ENCODE measurements around the gene ANKRD53. TPM values are rescaled to one million over a fixed set of nuclear protein-coding genes. Genes with fewer than 3 reads are reported as not detected.

ANKRD53 gene
- polyA plus RNA-seq, 1 donor from 2014 or later: not detected

DNA sequence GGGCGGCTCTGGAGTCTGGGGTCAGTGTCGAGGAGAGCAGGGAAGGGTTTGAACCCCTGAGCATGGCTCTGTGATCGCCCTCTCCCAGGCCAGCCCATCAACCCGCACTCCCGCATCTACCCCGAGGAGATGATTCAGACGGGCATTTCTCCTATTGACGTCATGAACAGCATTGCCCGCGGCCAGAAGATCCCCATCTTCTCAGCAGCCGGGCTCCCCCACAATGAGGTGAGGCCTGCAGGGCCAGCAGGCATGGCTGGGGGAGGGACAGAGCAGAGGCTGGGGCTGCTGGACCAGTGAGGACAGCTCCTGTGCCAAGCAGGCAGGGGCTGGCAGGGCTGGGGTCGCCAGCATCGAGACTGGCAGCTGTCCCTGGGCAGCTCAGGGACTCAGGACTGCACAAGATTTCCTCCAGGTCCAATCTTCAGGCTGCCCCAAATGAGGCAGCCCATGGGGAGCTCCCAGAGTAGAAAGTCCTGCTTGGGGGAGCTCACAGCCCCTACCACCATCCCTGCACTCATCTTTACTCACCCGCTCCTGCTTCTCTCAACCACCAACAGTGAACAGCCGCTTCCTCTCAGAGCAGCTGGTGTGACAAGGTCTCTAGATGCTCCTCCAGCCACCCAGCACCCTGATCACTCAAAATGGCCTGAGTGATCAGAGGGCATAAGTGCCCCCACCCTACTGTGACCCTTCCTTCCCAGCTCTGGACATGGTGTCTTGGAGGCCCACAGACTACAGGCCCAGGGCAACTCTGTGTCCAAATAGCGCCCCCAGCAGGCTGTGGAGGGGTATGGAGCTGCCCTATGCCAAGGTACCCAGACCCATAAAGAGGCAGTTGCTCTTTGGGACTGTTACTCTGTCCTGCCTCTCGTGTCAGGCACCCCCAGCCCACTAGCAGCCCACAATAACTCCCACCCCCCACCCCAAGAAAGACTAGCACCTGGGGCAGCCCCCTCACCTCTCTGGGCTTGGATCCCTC lies 18.3 kb upstream of the ANKRD53 start:
- Histone ChIP-seq H3K27ac (ENCODE audit: low read length) (no peak overlapping the region), H3F3A (ENCODE audit: insufficient read depth, low read length, poor library complexity, severe bottlenecking) (no peaks in the 10 kb centered on the region), H3K79me2 (replicated peaks; ENCODE audit: insufficient read depth, low read length) (no peaks in the 10 kb centered on the region), H3K36me3 (ENCODE audit: insufficient read depth, low read length) (no peaks in the 10 kb centered on the region), H4K20me1 (ENCODE audit: insufficient read depth) (no peaks in the 10 kb centered on the region), H3K4me2 (ENCODE audit: low read length) (no peak overlapping the region), H2AFZ (ENCODE audit: low read depth, low read length) (no peak overlapping the region), H3K9ac (ENCODE audit: low read length) (no peak overlapping the region), H3K4me3 (ENCODE audit: low read length) (no peak overlapping the region), H3K9me3 (ENCODE audit: low read length) (no peaks in the 10 kb centered on the region), H3K9me2 (ENCODE audit: insufficient read depth, low read length) (no peaks in the 10 kb centered on the region), H3K27me3 (ENCODE audit: insufficient read depth, low read depth, low read length) (peaks cover 20% of the 10 kb centered on the region)
- TF ChIP-seq SMC3 (conservative IDR thresholded peaks at IDR 0.05; ENCODE audit: poor library complexity): no peak
- TF ChIP-seq POLR2AphosphoS5 (IDR thresholded peaks at IDR 0.05): no peak
- TF ChIP-seq, protein P1, sequence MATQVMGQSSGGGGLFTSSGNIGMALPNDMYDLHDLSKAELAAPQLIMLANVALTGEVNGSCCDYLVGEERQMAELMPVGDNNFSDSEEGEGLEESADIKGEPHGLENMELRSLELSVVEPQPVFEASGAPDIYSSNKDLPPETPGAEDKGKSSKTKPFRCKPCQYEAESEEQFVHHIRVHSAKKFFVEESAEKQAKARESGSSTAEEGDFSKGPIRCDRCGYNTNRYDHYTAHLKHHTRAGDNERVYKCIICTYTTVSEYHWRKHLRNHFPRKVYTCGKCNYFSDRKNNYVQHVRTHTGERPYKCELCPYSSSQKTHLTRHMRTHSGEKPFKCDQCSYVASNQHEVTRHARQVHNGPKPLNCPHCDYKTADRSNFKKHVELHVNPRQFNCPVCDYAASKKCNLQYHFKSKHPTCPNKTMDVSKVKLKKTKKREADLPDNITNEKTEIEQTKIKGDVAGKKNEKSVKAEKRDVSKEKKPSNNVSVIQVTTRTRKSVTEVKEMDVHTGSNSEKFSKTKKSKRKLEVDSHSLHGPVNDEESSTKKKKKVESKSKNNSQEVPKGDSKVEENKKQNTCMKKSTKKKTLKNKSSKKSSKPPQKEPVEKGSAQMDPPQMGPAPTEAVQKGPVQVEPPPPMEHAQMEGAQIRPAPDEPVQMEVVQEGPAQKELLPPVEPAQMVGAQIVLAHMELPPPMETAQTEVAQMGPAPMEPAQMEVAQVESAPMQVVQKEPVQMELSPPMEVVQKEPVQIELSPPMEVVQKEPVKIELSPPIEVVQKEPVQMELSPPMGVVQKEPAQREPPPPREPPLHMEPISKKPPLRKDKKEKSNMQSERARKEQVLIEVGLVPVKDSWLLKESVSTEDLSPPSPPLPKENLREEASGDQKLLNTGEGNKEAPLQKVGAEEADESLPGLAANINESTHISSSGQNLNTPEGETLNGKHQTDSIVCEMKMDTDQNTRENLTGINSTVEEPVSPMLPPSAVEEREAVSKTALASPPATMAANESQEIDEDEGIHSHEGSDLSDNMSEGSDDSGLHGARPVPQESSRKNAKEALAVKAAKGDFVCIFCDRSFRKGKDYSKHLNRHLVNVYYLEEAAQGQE (IDR thresholded peaks at IDR 0.05; ENCODE audit: borderline replicate concordance): no peak
- TF ChIP-seq, protein P2, sequence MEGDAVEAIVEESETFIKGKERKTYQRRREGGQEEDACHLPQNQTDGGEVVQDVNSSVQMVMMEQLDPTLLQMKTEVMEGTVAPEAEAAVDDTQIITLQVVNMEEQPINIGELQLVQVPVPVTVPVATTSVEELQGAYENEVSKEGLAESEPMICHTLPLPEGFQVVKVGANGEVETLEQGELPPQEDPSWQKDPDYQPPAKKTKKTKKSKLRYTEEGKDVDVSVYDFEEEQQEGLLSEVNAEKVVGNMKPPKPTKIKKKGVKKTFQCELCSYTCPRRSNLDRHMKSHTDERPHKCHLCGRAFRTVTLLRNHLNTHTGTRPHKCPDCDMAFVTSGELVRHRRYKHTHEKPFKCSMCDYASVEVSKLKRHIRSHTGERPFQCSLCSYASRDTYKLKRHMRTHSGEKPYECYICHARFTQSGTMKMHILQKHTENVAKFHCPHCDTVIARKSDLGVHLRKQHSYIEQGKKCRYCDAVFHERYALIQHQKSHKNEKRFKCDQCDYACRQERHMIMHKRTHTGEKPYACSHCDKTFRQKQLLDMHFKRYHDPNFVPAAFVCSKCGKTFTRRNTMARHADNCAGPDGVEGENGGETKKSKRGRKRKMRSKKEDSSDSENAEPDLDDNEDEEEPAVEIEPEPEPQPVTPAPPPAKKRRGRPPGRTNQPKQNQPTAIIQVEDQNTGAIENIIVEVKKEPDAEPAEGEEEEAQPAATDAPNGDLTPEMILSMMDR (IDR thresholded peaks at IDR 0.05; ENCODE audit: poor library complexity, severe bottlenecking): no peak
- TF ChIP-seq TAF1 (IDR thresholded peaks at IDR 0.05; ENCODE audit: low read depth): no peak
- TF ChIP-seq RAD21 (conservative IDR thresholded peaks at IDR 0.05): no peak
- TF ChIP-seq EZH2 (IDR thresholded peaks at IDR 0.05; ENCODE audit: borderline replicate concordance, insufficient read depth, low read length, poor library complexity, severe bottlenecking): no peak
- no peak for TF ChIP-seq MXI1 (conservative IDR thresholded peaks at IDR 0.05; ENCODE audit: poor library complexity, severe bottlenecking)
- no peak for TF ChIP-seq EP300 (conservative IDR thresholded peaks at IDR 0.05; ENCODE audit: poor library complexity, severe bottlenecking)

DNA sequence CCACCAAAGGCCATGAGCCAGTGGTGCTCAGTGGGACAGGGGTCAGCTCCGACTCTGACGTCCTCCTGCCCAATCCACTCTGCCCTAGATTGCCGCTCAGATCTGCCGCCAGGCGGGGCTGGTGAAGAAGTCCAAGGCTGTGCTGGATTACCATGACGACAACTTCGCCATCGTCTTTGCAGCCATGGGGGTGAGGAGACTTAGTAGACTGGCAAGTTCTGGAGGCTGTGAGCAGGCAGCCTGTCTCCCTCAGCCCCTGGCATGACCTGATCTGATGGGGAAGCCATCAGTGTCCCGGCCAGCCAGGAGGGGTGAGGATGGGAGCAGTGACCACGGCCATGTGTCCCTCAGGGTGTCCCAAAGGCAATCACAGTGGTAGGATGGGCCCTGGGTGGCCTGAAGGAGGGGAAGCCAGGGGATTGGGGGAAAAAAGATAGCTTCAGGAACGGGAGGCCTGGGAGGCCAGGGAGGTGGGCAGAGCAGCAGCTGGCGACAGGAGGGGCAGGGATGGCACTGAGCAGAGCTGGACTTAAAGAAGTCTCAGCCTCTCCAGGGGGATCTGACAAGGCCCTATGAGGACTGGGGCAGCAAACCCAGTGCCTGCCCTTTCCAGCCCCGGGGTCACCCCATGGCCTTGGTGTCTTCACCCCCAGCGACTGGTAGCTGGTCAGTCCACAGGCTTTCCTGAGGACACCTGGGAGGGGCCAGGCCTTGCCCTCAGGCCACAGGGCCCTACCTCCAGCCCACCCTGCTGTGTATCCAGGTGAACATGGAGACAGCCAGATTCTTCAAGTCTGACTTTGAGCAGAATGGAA lies 17.4 kb upstream of the ANKRD53 start:
- Histone ChIP-seq H3K27me3 (ENCODE audit: insufficient read depth, low read depth, low read length) (peaks cover 29% of the 10 kb centered on the region), H3K9me2 (ENCODE audit: insufficient read depth, low read length) (no peaks in the 10 kb centered on the region), H3K79me2 (replicated peaks; ENCODE audit: insufficient read depth, low read length) (no peaks in the 10 kb centered on the region), H3F3A (ENCODE audit: insufficient read depth, low read length, poor library complexity, severe bottlenecking) (no peaks in the 10 kb centered on the region), H3K9ac (ENCODE audit: low read length) (no peak overlapping the region), H3K36me3 (ENCODE audit: insufficient read depth, low read length) (no peaks in the 10 kb centered on the region), H3K9me3 (ENCODE audit: low read length) (no peaks in the 10 kb centered on the region), H3K4me2 (ENCODE audit: low read length) (no peak overlapping the region), H3K27ac (ENCODE audit: low read length) (no peak overlapping the region), H3K4me3 (ENCODE audit: low read length) (no peak overlapping the region), H4K20me1 (ENCODE audit: insufficient read depth) (no peaks in the 10 kb centered on the region), H2AFZ (ENCODE audit: low read depth, low read length) (no peak overlapping the region)
- no peak for TF ChIP-seq EZH2 (IDR thresholded peaks at IDR 0.05; ENCODE audit: borderline replicate concordance, insufficient read depth, low read length, poor library complexity, severe bottlenecking)
- TF ChIP-seq MXI1 (conservative IDR thresholded peaks at IDR 0.05; ENCODE audit: poor library complexity, severe bottlenecking): no peak
- no peak for TF ChIP-seq RAD21 (conservative IDR thresholded peaks at IDR 0.05)
- TF ChIP-seq TAF1 (IDR thresholded peaks at IDR 0.05; ENCODE audit: low read depth): no peak
- no peak for TF ChIP-seq POLR2AphosphoS5 (IDR thresholded peaks at IDR 0.05)

Measured in neural cell (in vitro differentiated cells).